HG03469 (cell line): ENCODE results near the gene KLF3.

Source experiments
- ATAC-seq: cut with Tn5 transposase; IDR thresholded peaks from one replicate; pipeline ENCODE4 v1.9.1; 2021; ENCODE audit warnings: mild to moderate bottlenecking, moderate library complexity, moderate number of reproducible peaks; ENCODE audit not compliant: unreplicated experiment

KLF3 gene

DNA sequence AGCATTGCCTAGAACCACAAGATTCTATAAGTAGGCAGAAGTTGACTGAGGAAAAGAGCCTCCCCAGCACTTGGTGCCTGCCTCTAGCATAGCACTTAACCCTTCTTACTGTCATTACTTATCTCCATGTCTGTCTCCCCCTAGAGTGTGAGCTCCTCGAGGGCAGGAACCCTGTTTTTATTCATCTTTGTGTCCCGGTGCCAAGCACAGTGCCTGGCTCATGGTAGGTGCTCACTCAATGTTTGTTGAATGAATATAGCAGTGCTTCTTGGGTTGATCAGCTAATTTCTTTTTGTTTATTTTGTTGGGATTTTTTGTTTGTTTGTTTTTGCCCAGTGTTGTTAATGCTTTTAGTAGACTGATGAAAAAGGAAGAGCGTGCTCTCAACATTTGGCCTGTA, 30.3 kb downstream of the KLF3 start:
- no peak for ATAC-seq

DNA sequence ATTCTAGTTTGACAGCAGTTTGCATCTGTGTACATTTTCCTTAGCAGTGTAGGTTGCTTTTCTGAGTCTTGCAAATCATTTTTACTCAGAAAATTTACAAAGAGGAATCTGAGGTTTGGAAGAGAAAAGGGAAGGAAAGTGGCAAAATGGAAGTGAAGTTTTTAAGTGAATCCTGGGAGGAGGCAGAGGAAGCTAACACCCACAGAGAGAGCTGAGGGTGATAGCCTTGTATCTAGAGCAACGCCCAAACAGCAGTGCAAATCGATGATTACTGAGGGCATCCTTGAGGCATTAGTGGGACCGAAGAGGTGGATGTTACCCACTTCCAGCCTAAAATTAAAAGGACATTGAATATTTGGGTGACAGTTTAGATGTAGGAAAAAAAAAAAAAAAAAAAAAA, 31.8 kb downstream of the KLF3 start:
- no peak for ATAC-seq

DNA sequence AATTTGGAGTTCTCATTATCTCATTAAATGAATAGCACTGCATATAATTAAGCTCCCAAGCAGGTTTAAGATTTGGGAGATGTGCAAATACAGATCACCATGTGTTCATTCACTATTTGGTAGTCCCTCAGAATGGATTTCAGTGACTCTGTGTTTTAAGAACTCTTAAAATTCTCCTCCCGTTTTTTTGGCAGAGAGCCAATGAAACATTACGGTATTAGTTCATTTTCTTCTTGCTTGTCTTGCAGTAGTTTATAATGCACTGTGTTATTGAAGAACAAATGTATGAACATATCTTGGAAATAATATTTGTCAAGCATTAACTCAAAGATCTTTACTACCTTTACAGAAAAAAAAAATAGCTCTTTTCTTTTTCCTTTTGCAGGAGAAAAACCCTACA, 32.7 kb downstream of the KLF3 start:
- ATAC-seq = no peak

DNA sequence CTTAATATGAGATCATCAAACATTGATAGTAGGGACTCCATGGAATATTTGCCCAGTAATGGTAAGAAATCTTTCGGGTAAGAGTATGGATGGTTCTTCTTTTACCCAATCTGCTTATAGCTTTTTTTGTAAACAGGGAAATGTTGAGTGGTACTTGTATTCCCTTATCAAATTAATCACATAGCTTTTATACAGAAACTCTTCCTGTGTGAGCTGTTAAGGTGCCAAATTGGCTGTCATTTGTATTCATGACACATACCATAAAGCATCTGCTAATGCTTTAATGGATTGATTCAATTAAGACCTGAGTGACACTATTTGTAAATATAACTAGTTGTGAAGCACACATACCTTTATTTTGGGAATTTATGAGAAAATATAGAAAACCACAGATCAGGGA, 34.2 kb downstream of the KLF3 start:
- no peak for ATAC-seq

DNA sequence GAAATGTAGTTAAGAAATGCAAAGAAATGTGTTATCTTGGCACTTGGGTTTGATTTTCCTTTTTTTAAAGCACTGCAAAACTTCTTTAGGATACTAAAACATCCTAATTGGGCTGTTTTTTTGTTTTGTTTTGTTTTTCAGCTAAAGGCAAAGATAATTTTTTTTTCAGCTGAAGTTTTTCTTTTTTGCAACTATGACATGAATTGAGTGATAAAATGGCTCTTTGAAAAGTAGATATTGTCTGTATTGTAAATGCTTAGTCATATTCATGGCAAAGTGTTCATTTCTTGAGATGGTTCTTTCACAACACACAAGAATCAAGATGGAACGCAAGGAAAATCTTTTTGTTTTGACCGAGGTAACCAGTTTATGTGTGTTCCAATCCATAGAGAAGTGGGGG, 35.1 kb downstream of the KLF3 start:
- no peak for ATAC-seq

DNA sequence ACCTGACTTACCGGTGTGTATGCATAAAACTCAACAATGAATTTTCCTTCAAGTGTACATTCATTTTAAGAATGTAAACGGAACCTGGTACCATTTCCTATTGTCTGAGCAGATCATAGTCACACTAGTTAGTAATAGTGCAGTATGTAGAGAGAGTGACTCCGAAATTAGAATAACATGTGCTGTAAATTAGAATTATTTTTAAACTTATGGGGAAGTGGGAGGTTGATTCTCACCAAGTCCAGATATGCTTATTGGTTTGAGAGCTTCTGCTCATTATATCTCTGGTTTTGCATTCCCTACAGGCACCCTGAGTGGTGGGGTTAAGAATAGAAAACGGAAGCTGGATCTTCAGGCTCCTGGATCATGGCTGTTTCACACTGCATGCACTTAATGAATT, 39.6 kb downstream of the KLF3 start:
- ATAC-seq = no peak

DNA sequence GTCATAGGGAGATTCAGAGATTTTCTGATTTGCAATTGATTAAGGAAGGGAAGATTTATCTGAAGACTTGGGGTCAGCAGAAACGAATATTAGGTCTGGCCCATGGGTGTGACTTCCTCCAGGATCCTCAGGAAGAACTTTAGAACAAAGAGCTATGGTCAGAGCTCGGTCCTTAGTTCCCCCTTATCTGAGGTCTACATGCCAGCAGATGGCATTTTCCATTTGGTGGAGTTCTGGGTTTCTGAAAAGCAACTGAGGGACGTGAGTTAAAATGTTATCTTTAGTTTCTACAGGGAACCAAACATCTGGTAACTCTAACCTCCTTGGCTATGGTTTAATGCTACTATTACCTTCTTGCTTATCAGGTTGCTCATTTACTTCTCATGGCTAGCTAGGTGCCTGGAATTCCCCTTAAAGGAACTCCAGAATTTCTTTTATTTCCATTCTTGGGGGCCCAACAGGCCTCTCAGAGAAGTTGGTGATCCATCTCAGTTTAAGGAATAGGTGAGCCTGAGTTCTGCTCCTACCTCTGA, 40.7 kb downstream of the KLF3 start:
- no peak for ATAC-seq

DNA sequence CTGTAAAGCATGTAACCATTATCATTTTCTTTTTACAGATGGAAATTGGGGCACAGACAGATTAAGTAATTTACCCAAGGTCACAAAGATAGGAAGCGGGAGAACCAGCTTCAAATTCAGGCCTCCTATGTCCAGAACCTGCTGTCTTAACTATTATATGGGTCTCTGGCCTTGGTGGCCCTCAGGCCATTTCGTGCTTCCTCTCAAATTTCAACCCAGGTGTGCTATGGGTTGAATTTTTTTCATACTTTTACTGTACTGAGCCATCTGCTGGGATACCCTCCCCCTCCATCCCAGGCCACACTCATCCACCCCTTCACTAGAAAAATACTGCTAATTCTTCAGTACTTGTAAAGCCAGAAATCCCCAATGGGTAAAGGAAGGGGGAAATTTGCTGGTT, 42.3 kb downstream of the KLF3 start:
- ATAC-seq = no peak

DNA sequence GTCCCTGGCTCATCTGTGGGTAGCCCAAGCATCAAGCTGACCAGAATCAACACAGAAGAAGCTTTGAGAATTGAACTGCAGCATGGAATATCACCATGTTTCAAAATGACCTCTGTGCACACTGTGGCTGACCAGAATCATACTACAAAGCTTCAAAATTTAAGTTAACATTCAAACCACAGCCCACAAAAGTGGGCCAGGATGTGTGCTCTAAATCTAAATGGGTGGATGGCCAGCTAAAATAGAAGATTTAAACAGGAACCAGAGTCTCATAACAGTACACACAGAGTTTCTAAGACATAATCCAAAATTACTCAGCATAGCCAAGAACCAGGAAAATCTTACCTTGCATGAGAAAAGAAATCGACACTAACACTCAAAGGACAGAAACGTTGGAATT, 46.1 kb downstream of the KLF3 start:
- ATAC-seq = peak; percentile 56

DNA sequence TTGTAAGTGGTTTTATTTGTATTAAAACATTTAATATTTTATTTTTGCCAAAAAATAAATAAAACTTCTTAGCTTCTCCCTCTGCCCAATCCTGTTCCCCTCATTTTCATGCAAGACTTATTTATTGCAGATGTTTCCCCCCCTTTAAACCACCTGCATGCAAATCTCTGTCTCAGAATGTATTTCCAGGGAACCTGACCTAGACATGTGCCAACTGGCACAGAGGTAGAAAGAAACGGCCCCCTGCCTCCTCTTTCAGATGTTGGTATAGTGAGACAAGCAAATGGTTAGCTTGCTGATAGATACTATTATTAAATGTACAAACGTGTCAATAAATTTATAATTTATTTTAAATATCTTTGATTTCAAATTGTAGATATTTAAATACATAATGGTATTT, 47.1 kb downstream of the KLF3 start:
- no peak for ATAC-seq

DNA sequence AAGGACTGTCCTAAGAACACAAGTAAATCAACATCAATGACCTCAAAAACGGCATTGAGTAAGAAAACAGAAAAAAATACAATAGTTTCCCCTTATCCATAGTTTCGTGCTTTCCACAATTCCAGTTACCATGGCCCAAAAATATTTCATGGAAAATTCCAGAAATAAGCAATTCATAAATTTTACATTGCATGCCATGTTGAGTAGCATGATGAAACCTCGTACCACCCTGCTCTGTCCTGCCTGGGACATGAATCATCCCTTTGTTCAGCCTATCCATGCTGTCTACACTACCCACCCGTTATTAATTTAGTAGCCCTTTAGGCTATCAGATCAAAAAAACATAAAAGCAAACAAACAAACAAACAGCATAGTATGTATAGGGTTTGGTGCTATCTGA, 51.1 kb downstream of the KLF3 start:
- ATAC-seq = no peak

DNA sequence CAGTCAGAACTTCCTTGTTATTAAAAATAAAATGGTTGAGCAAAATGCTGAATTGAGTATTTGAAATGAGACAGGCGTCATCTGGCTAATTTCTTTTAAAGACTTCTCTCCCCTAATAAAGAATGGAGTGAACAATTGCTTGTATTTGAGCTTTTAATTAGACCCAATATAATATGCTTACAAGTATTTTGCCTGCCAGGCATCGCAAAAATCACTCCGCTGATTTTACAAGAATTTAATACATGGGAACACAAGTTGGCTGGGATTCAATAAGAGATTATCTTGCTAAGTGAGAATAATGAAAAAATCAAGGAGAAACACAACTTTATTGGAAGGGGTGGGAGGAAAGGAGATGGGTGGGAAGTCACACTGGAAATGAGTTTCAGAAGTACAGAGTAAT, 52.3 kb downstream of the KLF3 start:
- no peak for ATAC-seq

DNA sequence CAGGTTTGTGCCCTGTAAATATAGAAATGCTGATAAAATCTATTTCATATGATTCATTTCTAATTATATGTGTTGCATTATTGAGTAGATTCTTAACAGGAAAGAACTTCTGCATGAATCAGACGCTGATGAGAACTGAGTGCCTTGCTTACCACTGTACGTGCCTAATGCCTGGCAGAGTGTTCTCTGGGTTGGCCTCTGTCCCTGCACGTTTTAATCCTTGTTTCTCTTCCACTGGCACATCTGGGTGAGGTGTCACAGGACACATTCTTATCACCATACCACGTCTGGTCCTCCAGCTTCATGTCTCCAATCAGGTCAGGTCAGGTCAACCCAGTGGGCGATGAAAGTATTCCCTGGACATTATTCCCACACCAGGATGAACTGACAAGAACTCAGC, 53.6 kb downstream of the KLF3 start:
- ATAC-seq = no peak

DNA sequence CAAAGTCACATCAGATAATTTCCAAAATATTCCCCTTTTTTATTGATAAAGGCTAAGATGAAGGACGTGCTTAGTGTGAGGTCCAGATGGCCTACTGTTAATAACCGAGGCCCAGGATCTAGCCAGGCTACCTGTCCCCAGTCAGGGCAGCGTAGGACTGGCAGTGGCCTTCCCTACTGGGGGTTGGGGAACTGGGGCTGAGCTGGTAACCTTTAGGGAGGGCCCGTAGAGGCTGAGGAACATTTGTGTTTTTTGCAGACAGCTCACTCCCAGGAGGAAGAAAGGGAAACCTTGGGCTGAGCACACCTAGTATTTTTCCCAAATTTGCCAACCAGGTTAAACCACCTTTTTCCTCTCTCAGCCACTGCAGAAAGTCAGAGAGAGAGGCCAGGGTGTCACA, 59.1 kb downstream of the KLF3 start:
- no peak for ATAC-seq

DNA sequence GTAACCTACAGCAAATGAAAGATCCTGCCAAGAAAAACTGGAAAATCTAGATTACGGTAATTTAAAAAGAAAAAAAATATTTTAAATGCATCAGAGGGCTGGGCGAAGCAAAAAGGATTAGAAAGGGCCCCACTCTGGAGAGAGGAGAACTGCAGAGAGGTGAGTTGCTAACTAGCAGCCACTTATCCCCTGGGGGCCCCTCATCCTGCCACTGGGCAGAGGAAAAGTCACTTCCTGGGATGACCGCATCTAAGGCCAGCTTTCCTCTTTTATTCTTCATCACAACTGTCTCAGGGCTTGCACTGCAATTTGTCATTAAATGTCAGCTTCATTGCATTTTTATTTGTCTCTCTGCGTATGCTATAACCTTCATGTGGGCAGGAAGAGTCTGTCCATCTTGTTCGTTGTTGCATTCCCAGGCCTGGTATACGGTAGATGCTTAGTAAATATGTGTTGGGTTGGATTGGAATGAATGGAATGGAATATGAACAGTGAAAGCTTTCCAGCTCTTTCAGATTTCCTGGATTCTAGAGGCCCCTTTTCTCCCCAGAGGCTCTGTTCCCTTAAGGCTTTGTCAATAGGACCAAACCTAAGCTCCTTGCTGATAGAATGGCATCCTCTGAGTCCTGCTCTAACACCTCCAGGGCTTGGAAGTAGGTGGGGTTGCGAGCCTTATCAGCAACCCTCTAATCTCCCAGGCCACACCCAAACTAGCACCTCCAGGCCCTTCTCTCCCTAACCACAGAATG, 59.9 kb downstream of the KLF3 start:
- ATAC-seq = no peak

DNA sequence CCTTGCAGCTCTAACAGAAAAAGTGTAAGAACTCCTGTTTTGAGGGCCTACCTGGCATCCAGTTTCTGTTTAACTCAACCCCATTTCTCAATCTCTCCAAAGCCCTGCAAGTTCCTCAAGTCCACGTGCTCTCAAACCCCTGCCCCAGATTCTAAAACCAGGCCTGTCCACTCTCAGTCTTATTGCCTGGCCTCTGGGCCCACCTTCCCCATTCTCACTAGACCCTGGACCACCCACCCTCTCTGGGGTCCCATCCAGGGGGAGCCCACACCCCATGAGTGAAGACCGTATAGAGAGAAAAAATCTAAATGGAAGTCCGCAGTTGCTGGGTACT, 60.4 kb downstream of the KLF3 start:
- no peak for ATAC-seq

DNA sequence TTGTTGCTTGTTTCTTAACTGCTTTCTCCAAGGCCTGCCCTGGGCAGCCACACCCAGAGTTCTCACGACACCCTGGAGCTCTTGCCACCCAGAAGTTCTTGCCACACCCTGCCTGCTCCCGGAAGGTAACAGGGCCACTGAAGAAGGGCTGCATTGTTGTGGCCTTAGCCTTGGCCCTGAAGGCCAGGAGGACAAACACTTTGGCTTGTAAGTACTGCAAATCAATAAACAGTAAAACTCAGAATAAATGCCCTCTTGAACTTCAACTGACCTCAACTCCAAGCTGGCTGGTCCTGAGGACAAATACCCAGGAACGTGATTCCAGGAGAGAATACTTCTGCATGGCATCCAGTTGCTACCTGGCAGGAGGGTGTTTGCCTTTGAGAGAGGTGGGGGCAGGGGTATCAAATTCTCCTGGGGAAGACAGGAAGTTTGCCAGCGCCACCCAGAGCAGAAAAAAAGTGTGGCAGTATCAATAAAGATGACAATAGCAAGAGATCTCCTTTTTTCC, 64.7 kb downstream of the KLF3 start:
- no peak for ATAC-seq

DNA sequence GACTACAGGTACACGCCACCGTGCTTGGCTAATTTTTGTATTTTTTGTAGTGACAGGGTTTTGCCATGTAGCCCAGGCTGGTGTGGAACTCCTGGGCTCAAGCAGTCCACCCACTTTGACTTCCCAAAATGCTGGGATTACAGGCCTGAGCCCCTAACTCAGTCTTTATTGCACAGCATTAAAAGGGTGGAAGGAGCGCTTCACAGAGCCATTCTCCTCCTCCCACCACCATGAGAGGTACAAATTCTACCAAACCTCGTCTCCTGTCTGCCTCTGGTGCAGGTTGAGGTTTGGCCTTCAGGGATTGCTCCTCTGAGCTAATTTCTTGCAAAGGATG, 66.5 kb downstream of the KLF3 start:
- ATAC-seq = no peak

DNA sequence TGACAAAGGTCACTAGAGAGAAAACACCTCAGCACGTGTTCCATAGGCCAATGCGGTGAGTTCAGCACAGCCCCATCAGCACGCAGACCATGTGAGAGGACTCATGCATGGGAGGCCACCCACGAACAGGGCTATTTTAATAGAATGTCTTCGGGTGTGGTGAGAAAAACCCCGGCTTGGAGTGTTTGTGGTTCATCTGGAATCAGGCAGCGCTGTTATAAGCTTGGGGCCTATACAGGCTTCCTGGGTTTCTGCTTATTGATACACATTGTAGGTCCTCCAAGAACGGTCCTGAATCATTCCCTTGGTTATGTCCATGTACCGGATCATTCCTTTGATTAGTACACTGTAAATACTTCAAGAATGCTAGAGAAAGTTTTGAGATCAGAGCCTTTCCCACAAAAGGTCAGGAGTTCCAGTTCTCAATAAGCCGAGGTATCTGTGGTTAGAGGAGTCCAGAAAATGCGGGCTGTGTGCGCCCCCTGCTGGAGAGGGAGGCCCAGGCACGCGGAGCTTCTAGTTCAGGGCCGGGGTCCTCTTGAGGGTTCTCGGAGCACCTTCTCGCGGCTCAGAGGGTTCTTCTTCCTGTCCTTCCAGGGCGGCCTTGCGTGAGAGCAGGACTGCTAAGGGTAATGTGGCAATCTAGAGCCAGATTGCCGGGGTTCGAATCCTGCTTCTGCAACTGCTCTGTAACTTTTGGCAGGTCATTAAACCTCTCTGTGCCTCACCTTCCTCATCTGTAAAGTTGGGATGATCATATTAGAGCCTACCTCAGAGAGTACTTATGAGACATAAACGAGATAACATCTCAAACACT, 67.0 kb downstream of the KLF3 start:
- ATAC-seq = peak; percentile 84

DNA sequence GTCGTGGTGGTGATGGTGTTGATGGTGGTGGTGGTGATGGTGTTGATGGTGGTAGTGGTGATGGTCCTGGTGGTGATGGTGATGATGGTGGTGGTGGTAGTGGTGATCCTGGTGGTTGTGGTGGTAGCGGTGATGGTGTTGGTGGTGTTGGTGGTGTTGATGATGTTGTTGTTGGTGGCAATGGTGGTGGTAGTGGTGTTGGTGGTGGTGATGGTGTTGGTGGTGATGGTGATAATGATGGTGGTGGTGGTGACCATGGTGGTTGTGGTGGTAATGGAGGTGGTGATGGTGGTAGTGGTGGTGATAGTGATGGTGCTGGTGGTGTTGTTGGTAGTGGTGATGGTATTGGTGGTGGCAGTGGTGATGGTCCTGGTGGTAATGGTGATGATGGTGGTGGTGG, 69.7 kb downstream of the KLF3 start:
- no peak for ATAC-seq

DNA sequence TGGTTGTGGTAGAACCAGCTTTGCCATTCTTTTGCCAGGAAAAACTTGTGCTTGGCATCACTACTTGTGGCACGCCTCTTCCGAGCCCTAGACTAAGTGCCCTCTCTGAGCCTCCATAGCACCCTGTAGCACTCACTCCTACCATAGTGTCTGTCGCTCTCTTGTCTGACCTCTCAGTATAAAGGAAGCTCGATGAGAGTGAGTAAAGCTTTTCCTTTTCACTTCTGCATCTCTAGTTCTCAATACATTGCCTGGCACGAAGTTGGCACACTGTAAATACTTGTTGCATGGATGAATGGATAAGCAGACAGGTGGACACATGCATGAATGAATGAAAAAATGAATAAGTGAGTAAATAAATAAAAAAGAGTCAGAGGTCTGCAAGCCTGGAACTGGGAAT, 70.4 kb downstream of the KLF3 start:
- no peak for ATAC-seq

DNA sequence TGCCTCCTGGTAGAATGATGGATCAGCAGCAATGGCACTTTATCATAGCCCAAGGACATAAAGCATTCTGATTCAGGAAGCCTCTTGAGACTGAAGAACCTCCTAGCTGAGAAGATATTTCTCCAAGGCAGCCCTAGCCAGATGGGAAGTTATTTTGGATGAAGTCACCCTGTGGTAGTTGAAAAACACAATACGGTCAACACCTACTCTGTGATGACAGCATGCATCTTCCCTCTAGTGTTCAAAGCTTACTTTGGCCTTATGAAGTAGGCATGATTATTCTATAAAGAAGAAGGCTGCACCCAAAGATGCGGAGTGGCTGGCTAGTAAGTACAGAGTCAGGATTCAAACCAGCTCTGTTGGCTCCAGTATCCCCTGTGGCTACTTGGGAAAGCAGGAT, 70.9 kb downstream of the KLF3 start:
- no peak for ATAC-seq
